ENCODE measurements around the gene BCL11A.
"Not testable (repeated sequence)": the region's sequence is repeated elsewhere in the genome, so short reads cannot be mapped to it uniquely, and the experiment has no call there.

Gene BCL11A

DNA sequence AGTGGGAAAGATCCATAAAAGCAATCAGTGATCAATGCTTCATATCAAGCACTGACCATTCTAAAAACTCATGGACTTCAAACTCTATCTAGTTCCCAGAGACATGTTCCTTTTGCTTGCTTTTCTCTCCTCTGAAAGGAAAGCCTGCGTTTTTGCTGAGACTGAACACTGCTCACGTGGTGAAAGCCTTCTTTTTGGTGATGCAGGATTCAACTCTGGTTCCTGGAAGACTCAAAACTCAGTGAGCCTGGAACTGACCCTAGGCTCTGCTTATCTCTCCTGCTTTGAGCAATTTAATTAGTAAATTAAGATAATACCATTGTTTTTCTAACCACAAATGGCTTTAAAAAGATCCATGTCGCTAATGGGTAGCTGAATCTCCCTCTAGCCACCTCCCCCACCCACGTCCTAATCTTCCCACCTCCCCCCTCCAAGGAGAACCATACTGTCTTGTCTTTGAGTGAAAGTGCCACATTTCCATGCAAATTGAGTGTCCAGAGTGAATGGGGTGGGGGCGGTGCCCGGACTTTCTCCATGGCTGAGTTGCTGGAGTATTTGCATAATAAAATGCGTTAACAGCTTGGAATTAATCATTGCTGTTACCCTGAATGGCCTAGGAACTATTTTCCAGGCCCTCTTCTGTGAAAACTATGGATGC, 130.5 kb downstream of the BCL11A start:
- no peak for DNase-seq

- DNase-seq, result not testable (repeated sequence)
Measured at GRCh38 chr2:60417210-60417609, 136.2 kb downstream of the BCL11A start.

DNA sequence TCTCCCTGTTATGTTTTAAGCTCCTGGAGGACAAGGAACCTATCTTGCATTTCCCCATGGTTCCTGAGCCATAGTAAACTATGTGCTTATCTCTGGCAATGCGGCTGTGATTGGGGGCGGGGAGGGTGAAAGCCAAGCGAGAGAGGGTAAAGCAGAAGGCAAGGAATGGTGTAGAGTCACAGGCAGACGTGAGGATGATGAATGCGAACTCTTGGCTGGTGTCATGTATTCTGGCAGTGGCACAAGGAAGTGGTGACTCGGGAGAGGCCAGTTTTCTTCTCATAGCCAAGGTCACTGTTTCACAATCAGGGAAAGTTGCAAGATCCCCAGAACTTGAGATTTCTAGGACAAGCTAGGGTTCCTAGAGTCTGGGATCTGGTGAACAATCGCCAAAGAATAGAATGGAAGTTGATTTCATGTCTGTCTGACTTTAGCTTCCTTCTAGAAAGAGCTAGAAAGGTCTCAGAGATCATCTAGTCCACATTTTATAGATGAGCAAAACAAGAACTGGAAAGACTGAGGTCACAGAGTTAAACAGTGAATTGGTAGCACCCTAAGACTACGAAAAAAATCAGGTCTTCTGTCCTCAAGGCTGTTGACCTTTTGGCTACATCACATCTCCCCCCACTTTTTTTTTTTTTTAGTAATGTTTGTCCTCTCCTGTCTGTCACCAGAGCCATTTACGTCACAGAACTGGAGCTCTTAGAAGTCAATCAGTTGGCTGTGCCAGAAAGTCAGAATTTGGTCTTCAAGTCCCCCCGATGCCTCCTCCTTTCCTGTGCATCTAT, 137.0 kb downstream of the BCL11A start:
- no peak for DNase-seq

- DNase-seq, result no peak
Measured at GRCh38 chr2:60415814-60416213, 137.6 kb downstream of the BCL11A start.

GRCh38 chr2:60414495-60415138, 138.8 kb downstream of the BCL11A start:
- DNase-seq, result no peak

DNA sequence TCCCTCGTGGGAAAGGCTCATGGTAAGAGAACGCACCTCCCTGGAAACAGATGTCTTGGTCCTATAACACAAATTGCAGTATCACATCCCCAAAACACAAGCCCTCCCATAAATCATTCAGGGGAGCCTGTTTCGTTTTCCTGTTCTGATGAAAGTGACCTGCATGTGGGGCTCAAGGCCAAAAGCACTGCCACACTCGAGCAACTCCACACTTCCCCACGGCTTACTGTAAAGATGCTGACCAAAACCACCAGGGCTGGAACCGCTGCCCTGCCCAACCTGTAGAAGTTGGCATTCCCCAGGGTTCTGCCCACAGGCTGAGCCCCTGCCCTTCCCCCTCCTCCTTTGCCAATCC, 139.7 kb downstream of the BCL11A start:
- no peak for DNase-seq

- no peak for DNase-seq
Measured at GRCh38 chr2:60413069-60413813, 140.2 kb downstream of the BCL11A start.

DNA sequence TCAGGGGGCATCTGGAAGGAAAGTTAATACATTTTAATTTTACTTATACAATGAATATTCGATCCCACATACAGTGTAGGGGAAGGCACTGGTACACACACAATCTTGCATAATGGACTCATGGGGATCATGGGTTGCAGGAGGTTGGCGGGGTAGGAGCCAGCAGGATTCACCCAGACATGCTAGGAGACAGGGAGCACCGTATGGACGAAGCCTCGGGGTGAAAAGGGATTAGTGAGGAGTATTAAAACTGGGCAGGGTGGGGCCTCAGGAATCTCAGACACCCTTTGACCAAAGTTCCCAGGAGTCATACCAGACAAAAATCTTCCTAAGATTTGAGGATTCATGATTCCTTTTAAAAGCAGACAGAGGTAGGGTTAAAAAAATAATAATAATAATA, 140.8 kb downstream of the BCL11A start:
- no peak for DNase-seq

DNA sequence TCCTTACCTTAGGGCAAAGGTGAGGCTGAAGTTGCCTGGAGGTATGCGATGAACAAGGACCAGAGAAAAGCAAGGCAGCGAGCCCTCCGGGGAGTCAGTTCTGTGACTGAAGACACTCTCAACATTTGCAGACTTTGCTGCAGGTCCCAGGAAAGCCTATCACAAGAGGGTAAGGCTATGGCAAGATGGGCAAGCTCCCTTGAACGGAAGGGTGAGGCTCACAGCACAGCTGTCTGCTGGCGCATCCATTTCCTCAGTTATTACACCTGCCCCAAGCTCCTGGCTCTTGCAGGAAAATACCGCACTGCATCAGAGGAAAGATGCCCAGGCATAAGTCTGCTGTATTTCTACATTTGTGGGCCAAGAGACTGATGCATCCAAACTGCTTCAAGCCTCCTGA, 141.4 kb downstream of the BCL11A start:
- no peak for DNase-seq

DNA sequence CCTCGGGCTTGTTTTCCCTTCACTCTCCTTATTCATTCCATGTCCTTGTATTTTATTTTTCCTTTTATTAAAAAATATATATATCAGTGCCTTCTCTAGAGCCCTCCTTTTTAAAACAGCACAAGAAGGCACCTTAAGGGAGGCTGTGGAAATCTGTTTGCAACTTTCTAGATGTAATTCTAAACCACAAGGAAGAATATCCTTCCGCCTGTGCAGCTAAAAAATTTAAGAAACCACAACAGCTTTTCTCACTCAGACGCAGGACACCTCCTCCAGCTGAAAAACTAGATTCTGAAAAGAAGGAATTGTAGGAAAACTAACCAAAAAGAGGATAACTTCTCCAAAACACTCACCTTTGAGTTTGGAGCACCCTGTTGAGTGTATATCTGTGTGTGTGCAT, 142.2 kb downstream of the BCL11A start:
- DNase-seq, result no peak

GRCh38 chr2:60410456-60411146, 142.9 kb downstream of the BCL11A start:
- DNase-seq, result no peak

DNA sequence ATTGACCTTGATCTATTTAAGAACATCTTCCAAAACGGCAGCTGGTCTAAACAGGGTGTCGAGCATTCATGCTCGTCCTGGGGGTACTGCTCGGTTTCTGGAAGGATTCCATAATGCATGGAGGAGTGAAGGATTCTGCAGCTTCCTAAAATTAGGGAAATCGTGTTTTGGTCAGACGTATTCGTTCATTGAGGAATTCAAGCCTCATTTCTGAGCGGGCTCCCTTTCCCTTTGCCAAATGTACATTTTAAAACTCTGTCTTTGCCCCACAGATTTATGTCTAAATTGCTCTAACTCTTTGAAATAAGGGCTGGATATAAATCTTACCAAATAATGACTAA, 144.0 kb downstream of the BCL11A start:
- no peak for DNase-seq

DNA sequence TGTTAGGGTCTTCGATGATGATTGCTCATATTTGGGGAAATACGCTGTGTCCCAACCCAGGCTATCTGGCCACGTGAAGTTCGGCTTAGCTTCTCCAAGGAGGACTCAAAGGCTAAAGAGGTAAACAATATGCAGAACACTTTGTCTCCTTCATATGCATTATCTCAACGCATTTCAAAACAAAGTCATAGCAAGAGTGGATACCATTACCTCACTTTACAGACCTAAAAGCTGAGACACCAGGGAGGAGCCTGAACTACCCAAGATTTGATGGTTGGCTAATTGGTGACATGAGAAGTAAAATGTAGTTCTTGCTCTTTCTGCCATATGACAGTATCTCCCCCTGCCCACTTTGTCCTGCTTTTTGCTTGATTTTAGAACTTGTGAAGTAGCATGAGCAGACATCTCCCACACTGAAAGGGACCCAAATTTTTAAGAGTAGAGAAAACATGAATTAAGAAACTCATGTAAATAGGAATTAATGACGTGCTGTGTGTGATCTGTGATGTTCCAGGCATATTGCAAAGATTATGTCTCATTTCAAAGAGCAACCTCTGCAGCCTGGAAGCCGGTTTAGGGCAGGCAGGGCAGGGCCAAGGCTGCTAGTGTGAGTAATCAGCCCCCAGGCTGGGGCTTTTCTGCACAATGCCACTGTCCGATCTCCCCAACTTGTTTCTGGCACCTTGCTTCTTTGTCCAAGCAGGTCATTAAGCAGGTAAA, 144.5 kb downstream of the BCL11A start:
- DNase-seq, result no peak

- DNase-seq, result no peak
Measured at GRCh38 chr2:60408207-60408606, 145.2 kb downstream of the BCL11A start.

DNA sequence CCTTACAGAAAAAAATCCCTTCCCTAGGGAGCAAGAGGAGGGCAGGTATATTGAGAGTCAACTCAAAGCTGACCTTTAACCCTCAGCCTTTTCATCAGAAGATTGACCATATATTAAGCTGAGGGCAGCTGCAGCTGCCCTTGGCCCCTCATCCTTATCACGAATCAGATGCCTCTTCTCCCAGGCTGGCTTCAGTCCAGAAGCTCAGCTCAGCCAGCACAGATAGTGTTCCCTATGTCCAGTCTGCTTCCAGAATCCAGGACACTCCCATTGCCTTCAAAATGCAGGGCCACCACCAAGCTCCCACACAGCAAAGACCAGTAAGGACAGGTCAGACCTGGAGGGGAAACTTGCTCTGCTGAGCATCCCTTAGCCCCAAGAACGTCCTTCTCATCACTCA, 146.1 kb downstream of the BCL11A start:
- DNase-seq, result no peak

GRCh38 chr2:60406192-60406591, 147.3 kb downstream of the BCL11A start:
- no peak for DNase-seq

- DNase-seq, result no peak
Measured at GRCh38 chr2:60405271-60405919, 148.1 kb downstream of the BCL11A start.

Data from activated CD4-positive, alpha-beta T cell treated with anti-CD3 and anti-CD28 coated beads for 4 hours (primary cell).